DMS53 (cell line): ENCODE measurements around the gene CYTH2.

Experiments
- DNase-seq: peaks from one replicate; lab custom pipeline; 2025; lab: John Stamatoyannopoulos, UW

CYTH2 gene

GRCh38 chr19:48454150-48454730, 14.9 kb upstream of the CYTH2 start:
- DNase-seq, result no peak

- no peak for DNase-seq
Measured at GRCh38 chr19:48455171-48455907, 13.8 kb upstream of the CYTH2 start, which contains the start of gene KCNJ14. Gene KCNJ14, plus strand, starts transcription at chr19:48455574. Its CDS starts 6,151 bp downstream, at chr19:48461725.

- no peak for DNase-seq
Measured at GRCh38 chr19:48455908-48456562, 13.1 kb upstream of the CYTH2 start.

- DNase-seq, result no peak
Measured at GRCh38 chr19:48456864-48457263, 12.3 kb upstream of the CYTH2 start.

GRCh38 chr19:48458016-48458415, 11.2 kb upstream of the CYTH2 start:
- no peak for DNase-seq

- DNase-seq, result no peak
Measured at GRCh38 chr19:48461651-48461981, 7.6 kb upstream of the CYTH2 start.

GRCh38 chr19:48461982-48462655, 7.0 kb upstream of the CYTH2 start:
- DNase-seq, result peak; percentile 60

GRCh38 chr19:48465215-48465614, 4.0 kb upstream of the CYTH2 start:
- no peak for DNase-seq

GRCh38 chr19:48466561-48467325, 2.4 kb upstream of the CYTH2 start:
- DNase-seq, result no peak

- peak; percentile 100 for DNase-seq
Measured at GRCh38 chr19:48468772-48469288, 339 bp upstream of the CYTH2 start.

- no peak for DNase-seq
Measured at GRCh38 chr19:48469934-48470680, 938 bp downstream of the CYTH2 start.

GRCh38 chr19:48470856-48471255, 1.7 kb downstream of the CYTH2 start:
- DNase-seq, result no peak

- DNase-seq, result no peak
Measured at GRCh38 chr19:48471836-48472235, 2.7 kb downstream of the CYTH2 start.

GRCh38 chr19:48473161-48473966, 4.2 kb downstream of the CYTH2 start:
- no peak for DNase-seq

- DNase-seq, result no peak
Measured at GRCh38 chr19:48474084-48474592, 5.0 kb downstream of the CYTH2 start.

GRCh38 chr19:48475369-48476068, 6.3 kb downstream of the CYTH2 start:
- DNase-seq, result no peak

GRCh38 chr19:48476176-48476575, 7.0 kb downstream of the CYTH2 start:
- no peak for DNase-seq

GRCh38 chr19:48477067-48477685, 8.0 kb downstream of the CYTH2 start:
- no peak for DNase-seq
